HG03095 (cell line): Measurements from ENCODE around the gene SMARCD3.

Experiments
- ATAC-seq: cut with Tn5 transposase; IDR thresholded peaks from one replicate; pipeline ENCODE4 v1.9.1; 2021; ENCODE audit warnings: moderate library complexity; ENCODE audit not compliant: unreplicated experiment

Gene SMARCD3

DNA sequence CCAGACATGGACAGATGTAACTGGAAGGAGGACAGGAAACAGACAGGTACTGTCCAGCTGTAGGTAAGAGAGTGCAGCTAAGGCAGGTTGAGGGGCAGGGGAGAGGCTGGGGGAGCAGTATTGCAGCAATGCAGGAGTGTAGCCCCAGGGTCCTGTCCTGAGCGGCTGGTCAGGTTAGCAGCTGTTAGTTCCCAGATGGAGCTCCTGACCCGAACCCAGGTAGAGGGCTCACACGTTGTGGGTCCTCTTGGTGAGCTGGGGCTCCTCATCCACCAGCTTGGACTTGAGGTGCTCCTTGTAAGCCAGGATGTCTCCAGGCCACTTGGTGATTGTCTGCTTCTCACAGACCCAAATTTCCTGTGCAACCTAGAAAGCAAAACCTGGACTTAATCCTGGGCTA, 34.7 kb downstream of the SMARCD3 start:
- no peak for ATAC-seq

DNA sequence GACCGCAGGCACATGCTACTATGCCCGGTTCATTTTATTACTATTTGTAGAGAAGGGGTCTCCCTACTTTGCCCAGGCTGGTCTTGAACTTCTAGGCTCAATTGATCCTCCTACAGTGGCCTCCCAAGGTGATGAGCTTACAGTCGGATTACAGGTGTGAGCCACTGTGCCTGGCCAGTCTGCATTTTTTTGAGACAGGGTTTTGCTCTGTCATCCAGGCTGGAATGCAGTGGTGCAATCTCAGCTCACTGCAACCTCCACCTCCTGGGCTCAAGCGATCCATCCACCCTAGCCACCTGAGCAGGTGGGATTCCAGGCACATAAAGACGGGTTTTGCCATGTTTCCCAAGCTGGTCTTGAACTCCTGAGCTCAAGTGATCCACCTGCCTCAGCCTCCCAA, 35.9 kb downstream of the SMARCD3 start:
- ATAC-seq = no peak

- ATAC-seq = no peak
These were observed 37.2 kb downstream of the SMARCD3 start for GRCh38 chr7:151211155-151211772.

- no peak for ATAC-seq
These were observed 38.2 kb downstream of the SMARCD3 start, which contains the start of gene H2BK1 for GRCh38 chr7:151210087-151210854. TSS of gene H2BK1 (minus strand) at chr7:151210488. CDS start at chr7:151210318, 170 bp downstream.

- no peak for ATAC-seq
These were observed 38.9 kb downstream of the SMARCD3 start for GRCh38 chr7:151209588-151209987.

DNA sequence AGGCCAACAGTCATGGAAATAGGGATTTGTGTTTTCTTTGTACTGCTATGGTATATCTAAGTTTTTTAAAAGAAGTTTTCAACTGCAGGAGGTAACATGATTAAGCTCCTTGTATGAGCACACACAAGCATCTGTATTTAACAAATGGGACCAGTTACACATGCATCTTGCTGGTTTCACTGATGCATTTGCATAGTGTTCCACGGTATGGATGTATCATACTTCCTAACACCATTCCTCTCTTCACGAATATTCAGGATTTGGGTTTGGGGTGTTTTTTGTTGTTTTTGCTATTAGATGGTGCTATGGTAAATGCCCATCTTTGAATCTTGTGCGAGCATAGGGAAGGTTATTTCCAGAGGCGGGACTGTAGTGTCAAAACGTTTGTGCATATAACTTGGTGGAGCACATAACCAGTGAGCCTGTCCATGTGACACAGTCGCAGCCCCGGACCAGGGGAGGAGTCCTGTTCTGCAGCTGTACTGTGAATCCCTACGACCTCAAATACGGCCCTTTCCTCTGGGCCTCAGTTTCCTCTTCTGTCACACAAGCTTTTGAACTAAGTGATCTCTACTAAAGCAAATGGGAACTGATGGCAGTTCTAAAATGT, 40.1 kb downstream of the SMARCD3 start:
- ATAC-seq = no peak

DNA sequence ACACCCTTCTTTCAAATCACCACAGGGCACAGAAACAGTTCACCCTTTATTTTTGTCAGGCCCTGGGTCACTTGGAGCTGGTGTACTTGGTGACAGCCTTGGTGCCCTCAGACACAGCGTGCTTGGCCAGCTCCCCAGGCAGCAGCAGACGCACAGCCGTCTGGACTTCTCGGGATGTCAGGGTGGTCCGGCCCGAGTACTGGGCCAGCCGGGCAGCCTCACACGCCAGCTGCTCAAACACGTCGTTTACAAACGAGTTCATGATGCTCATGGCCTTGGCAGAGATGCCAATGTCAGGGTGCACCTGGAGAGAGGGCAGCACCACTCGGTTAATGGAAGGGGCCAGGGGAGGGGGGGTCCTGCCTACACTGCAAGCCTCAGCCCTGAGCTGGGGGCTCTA, 40.7 kb downstream of the SMARCD3 start:
- no peak for ATAC-seq

DNA sequence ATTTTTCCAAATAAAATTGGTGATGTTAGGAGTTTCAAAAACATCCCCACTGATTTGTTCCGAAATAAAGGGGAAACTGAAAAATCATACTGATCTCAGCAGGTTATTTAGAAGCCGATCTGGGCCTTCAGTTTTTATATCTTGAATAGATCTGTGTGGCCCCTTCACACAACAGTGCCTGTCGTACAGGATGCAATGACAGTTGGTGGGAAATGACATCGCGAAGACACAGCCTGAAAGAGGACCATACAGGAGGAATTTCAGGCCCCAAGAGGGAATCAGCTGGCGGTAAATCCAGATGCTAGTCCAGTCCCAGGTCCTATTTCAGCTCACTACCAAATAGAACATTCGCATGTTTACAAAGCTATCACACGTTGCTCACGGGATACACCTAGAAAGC, 41.2 kb downstream of the SMARCD3 start:
- no peak for ATAC-seq

GRCh38 chr7:151206914-151207313, 41.6 kb downstream of the SMARCD3 start:
- ATAC-seq = no peak

DNA sequence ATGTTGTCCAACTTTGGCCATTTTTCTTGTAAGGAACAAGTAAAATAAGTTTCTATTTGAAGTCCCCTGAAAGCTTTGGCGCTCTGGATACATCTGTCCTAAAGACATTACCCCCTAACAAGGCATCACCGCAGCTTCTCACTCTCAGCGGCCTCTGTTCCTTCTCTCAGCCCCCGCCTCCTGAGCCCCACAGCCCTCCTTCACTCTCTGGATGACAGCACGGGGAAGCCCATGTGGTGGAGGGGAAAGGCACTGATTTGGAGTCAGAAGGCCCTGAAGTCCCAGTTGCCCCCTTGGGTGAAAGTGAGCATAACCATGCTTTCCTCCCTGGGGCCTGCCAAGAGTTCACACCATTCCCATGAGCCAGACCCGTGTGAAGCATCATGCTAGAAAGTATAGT, 42.8 kb downstream of the SMARCD3 start:
- ATAC-seq = no peak

- no peak for ATAC-seq
These were observed 44.0 kb downstream of the SMARCD3 start for GRCh38 chr7:151204383-151205032.

GRCh38 chr7:151202836-151203235, 45.7 kb downstream of the SMARCD3 start:
- no peak for ATAC-seq

GRCh38 chr7:151201751-151202150, 46.7 kb downstream of the SMARCD3 start:
- no peak for ATAC-seq

- ATAC-seq = no peak
These were observed 47.1 kb downstream of the SMARCD3 start for GRCh38 chr7:151201344-151201743.

DNA sequence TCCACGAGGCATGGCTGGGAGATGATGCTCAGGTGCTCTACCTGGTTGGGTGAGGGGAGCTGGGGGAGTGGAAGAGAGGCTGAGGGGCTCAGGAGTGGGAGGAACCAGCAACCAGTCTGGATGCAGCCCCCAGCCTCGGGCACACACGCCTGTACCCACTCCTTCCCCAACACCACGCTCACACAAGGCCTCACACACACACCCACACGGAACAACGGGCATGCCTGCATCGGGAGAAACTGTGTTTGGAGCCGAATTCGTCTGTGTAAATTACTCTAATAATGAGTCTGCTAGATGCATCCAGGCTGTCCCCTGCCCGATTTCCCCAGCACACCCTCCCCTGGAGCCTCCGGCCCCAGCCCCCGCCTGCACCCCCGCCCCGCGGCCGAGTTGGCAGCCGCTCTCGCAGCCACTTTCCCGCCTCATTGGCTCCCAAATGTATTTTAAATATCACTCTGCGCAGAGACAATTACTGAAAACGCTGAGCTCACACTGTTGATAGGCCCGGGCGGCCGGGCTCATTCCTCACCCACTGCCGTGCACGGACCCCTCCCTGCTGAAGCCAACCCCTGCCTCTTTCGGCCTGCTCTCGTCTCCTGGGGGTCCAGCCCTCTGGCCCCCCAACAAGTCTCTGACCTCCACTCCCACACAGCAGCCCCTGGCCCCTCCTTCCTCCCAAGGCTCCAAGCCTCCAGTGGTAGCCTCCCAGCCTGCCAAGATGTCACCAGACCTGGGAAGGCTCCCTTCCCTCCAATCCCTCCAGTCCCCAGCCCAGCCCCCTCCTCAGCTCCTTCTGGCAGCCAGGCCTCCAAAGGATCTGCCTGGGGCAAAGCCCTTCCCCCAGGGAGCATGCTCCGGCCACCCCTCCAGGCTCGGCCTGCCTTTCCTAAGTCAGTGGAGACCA, 49.3 kb downstream of the SMARCD3 start:
- no peak for ATAC-seq

GRCh38 chr7:151197932-151198331, 50.6 kb downstream of the SMARCD3 start:
- ATAC-seq = no peak

GRCh38 chr7:151195616-151196450, 52.7 kb downstream of the SMARCD3 start:
- no peak for ATAC-seq

DNA sequence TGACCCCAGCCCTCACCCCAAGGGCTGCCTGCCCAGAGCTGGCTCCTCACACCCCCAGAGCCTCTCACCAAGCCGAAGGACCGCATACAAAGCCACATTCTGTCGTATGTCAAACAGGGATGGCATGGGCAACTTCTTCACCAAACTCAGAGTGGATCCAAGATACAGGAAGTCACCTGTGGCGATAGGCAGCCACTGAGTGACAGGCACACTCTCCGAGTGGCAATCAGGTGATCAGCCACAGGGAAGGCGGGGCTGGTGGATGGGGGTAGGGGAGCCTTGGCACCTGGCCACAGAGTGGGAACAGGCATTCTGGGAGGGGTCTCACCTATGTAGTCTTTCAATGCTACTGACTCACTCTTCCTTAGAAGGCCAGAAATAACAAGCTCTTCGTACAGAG, 54.3 kb downstream of the SMARCD3 start:
- ATAC-seq = no peak

DNA sequence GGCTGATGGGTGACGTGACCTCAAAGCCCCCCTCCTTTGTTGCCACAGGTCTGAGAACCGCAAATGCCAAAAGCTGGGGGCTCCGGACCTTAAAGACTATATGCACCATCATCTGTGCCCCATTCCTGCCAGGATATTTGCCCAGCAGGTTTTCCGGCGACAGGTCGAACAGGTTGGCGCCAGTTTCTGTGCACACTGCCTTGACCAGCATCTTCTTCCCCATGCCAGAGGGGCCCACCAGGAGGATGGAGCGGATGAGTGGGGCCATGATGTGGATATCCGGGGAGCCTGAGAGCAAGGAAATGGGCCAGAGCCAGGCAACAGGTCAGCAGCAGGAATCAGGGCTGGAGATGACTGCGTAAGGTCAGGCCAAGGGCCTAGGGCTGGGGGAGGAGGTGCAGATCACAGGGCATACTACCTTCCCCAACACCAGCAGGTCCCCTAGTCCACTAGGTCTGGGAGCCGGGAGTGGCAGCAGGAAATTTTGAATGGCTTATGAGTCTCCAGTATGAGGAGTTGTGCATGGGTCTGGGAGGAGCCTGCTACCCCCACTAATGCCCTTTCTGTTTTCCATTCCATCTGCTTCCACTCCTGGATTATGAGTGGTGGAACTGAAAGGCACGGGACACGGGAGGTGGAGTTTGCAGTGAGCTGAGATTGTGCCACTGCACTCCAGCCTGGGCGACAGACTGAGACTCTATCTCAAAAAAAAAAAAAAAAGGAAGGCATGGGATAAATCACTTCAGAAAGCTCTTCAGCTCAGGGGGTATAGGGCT, 55.1 kb downstream of the SMARCD3 start:
- ATAC-seq = no peak
